Mesenchymal stem cell (in vitro differentiated cells and primary cell): Measurements from ENCODE around the gene SLC9A9.

ENCODE experiments used
- DNase-seq: peaks from one replicate; pipeline ENCODE4 v3.0.0-alpha.2; 2013
- H2AFZ ChIP-seq: one replicate; pipeline ENCODE4 v1.6.1; 2013; ENCODE audit warnings: low read depth, mild to moderate bottlenecking, control low read depth, inconsistent platforms, low read length, moderate library complexity
- H2AK5ac ChIP-seq: 2 replicates; pipeline ENCODE4 v1.6.1; 2013; ENCODE audit warnings: low read length, moderate library complexity, mild to moderate bottlenecking, inconsistent platforms; ENCODE audit not compliant: severe bottlenecking
- H2BK120ac ChIP-seq: one replicate; pipeline ENCODE4 v1.6.1; 2013; ENCODE audit warnings: low read depth, mild to moderate bottlenecking, inconsistent platforms, low read length, moderate library complexity
- H2BK12ac ChIP-seq, 2 experiments: one replicate each; pipeline ENCODE4 v1.6.1; 2013; ENCODE audit warnings: inconsistent platforms in 2 of 2, low read length in 2 of 2, mild to moderate bottlenecking in 2 of 2, moderate library complexity in 2 of 2, control low read depth in 1 of 2
- H2BK15ac ChIP-seq: one replicate; pipeline ENCODE4 v1.6.1; 2013; ENCODE audit warnings: mild to moderate bottlenecking, low read depth, inconsistent platforms; ENCODE audit not compliant: poor library complexity, severe bottlenecking
- H2BK5ac ChIP-seq: 2 replicates; pipeline ENCODE4 v1.6.1; 2013; ENCODE audit warnings: low read depth, mild to moderate bottlenecking, low read length, control low read depth, inconsistent platforms; ENCODE audit not compliant: poor library complexity, severe bottlenecking
- H3K14ac ChIP-seq, 2 experiments: one replicate each; pipeline ENCODE4 v1.6.1; 2013; ENCODE audit warnings: inconsistent platforms in 2 of 2, low read length in 2 of 2, control low read depth in 1 of 2, mild to moderate bottlenecking in 1 of 2, moderate library complexity in 1 of 2
- H3K18ac ChIP-seq, 2 experiments: one replicate each; pipeline ENCODE4 v1.6.1; 2013; ENCODE audit warnings: inconsistent platforms in 2 of 2, low read length in 2 of 2, control low read depth in 1 of 2, low read depth in 1 of 2, mild to moderate bottlenecking in 1 of 2
- H3K23ac ChIP-seq, 2 experiments: one replicate each; pipeline ENCODE4 v1.6.1; 2013; ENCODE audit warnings: inconsistent platforms in 2 of 2, low read length in 2 of 2, mild to moderate bottlenecking in 2 of 2, moderate library complexity in 2 of 2, control low read depth in 1 of 2
- H3K27ac ChIP-seq: 2 replicates; pipeline ENCODE4 v1.5.1; 2013; ENCODE audit warnings: mild to moderate bottlenecking, moderate library complexity, low read length, control low read depth, inconsistent platforms; ENCODE audit not compliant: poor library complexity, severe bottlenecking
- H3K27me3 ChIP-seq, 2 experiments: 2 replicates each; pipeline versions ENCODE4 v1.6.1 to v1.7.0; 2013; ENCODE audit warnings: low read length in 2 of 2, mild to moderate bottlenecking in 2 of 2, moderate library complexity in 2 of 2, control low read depth in 1 of 2, inconsistent platforms in 1 of 2; ENCODE audit not compliant: control insufficient read depth in 1 of 2, insufficient read depth in 1 of 2
- H3K36me3 ChIP-seq, 2 experiments: 2 replicates each; pipeline versions ENCODE4 v1.6.1 to v1.7.0; 2013; ENCODE audit warnings: low read length in 2 of 2, control low read depth in 1 of 2, inconsistent platforms in 1 of 2, low read depth in 1 of 2, mild to moderate bottlenecking in 1 of 2; ENCODE audit not compliant: insufficient read depth in 2 of 2, control insufficient read depth in 1 of 2
- H3K4ac ChIP-seq, 2 experiments: one replicate each; pipeline ENCODE4 v1.6.1; 2013; ENCODE audit warnings: inconsistent platforms in 2 of 2, low read length in 2 of 2, mild to moderate bottlenecking in 2 of 2, moderate library complexity in 2 of 2, control low read depth in 1 of 2, low read depth in 1 of 2
- H3K4me1 ChIP-seq: 2 replicates; pipeline ENCODE4 v1.6.1; 2013; ENCODE audit warnings: low read depth, low read length, control low read depth; ENCODE audit not compliant: control insufficient read depth, insufficient read depth
- H3K4me2 ChIP-seq: 2 replicates; pipeline ENCODE4 v1.6.1; 2013; ENCODE audit warnings: low read length, mild to moderate bottlenecking, inconsistent platforms; ENCODE audit not compliant: poor library complexity, severe bottlenecking
- H3K4me3 ChIP-seq, 2 experiments: 2 replicates each; pipeline versions ENCODE4 v1.5.1 to v1.7.0; 2013; ENCODE audit warnings: low read length in 2 of 2, mild to moderate bottlenecking in 2 of 2, control low read depth in 1 of 2, low read depth in 1 of 2; ENCODE audit not compliant: insufficient read depth in 1 of 2
- H3K79me1 ChIP-seq: replicated peaks from 2 replicates; pipeline ENCODE4 v1.6.1; 2013; ENCODE audit warnings: mild to moderate bottlenecking, control low read depth, low read length, inconsistent platforms; ENCODE audit not compliant: poor library complexity, severe bottlenecking
- H3K9ac ChIP-seq: 2 replicates; pipeline ENCODE4 v1.7.0; 2013; ENCODE audit warnings: mild to moderate bottlenecking, low read length, moderate library complexity
- H3K9me3 ChIP-seq: 2 replicates; pipeline ENCODE4 v1.7.0; 2013; ENCODE audit warnings: mild to moderate bottlenecking, low read length; ENCODE audit not compliant: control insufficient read depth
- H4K8ac ChIP-seq: one replicate; pipeline ENCODE4 v1.6.1; 2013; ENCODE audit warnings: inconsistent platforms, mild to moderate bottlenecking, low read length, moderate library complexity
- H4K91ac ChIP-seq: one replicate; pipeline ENCODE4 v1.6.1; 2013; ENCODE audit warnings: mild to moderate bottlenecking, low read length, inconsistent platforms
- WGBS: methylation state at CpG from one replicate; pipeline ENCODE4 v1.1.7; 2013; ENCODE audit warnings: mixed read lengths; 5-methylcytosine and 5-hydroxymethylcytosine counted together

Gene SLC9A9

GRCh38 chr3:143348486-143349327 lies 499.6 kb downstream of the SLC9A9 start:
- H3K9me3 ChIP-seq: no peaks in the 10 kb centered on the region
- H2BK15ac ChIP-seq: no peak overlapping the region
- no peaks in the 10 kb centered on the region for H3K79me1 ChIP-seq
- H3K27ac ChIP-seq: no peak overlapping the region
- no peak overlapping the region for H2BK12ac ChIP-seq
- no peaks in the 10 kb centered on the region for H3K27me3 ChIP-seq
- H3K23ac ChIP-seq: no peak overlapping the region
- H2AK5ac ChIP-seq: peak overlapping the region; percentile 58
- H3K4me3 ChIP-seq: no peak overlapping the region
- no peak overlapping the region for H2BK120ac ChIP-seq
- no peak overlapping the region for H2BK5ac ChIP-seq
- H3K9ac ChIP-seq: no peak overlapping the region
- 87% methylated on average over 5 of the region's 5 CpGs for WGBS
- H2AFZ ChIP-seq: no peak overlapping the region
- no peak overlapping the region for H3K14ac ChIP-seq
- H3K4me1 ChIP-seq: peaks cover 2% of the 10 kb centered on the region
- H3K18ac ChIP-seq: no peak overlapping the region
- H3K4me2 ChIP-seq: no peak overlapping the region
- peak overlapping the region; percentile 47 for H4K8ac ChIP-seq
- no peak overlapping the region for H3K4ac ChIP-seq
- no peak overlapping the region for H4K91ac ChIP-seq
- DNase-seq: no peak
- H3K36me3 ChIP-seq: no peaks in the 10 kb centered on the region

- Histone ChIP-seq H2BK12ac (no peak overlapping the region), H3K79me1 (no peaks in the 10 kb centered on the region), H2AK5ac (no peak overlapping the region), H3K4ac (no peak overlapping the region), H3K4me2 (no peak overlapping the region), H3K27ac (no peak overlapping the region), H3K18ac (no peak overlapping the region), H2BK15ac (no peak overlapping the region), H2BK5ac (no peak overlapping the region), H3K4me1 (no peaks in the 10 kb centered on the region), H2AFZ (no peak overlapping the region), H2BK120ac (no peak overlapping the region), H3K36me3 (no peaks in the 10 kb centered on the region), H3K14ac (no peak overlapping the region), H3K9me3 (no peaks in the 10 kb centered on the region), H3K9ac (no peak overlapping the region), H3K23ac (no peak overlapping the region), H4K8ac (no peak overlapping the region), H4K91ac (no peak overlapping the region), H3K4me3 (no peak overlapping the region), H3K27me3 (no peaks in the 10 kb centered on the region)
- DNase-seq: no peak
- WGBS: 76% methylated on average over 1 of the region's 1 CpG
Observed at GRCh38 chr3:143344516-143345165, 503.6 kb downstream of the SLC9A9 start.

- no peaks in the 10 kb centered on the region for H3K36me3 ChIP-seq
- H3K4me2 ChIP-seq: no peak overlapping the region
- H3K4me3 ChIP-seq: no peak overlapping the region
- DNase-seq: no peak
- no peaks in the 10 kb centered on the region for H3K4me1 ChIP-seq
- no peak overlapping the region for H3K18ac ChIP-seq
- no peak overlapping the region for H2BK12ac ChIP-seq
- WGBS: no CpG with 5 or more reads among the region's 1 CpG
- no peak overlapping the region for H4K91ac ChIP-seq
- H3K9ac ChIP-seq: no peak overlapping the region
- no peaks in the 10 kb centered on the region for H3K79me1 ChIP-seq
- H3K4ac ChIP-seq: no peak overlapping the region
- H3K27ac ChIP-seq: no peak overlapping the region
- H3K27me3 ChIP-seq: no peaks in the 10 kb centered on the region
- H2AK5ac ChIP-seq: no peak overlapping the region
- no peak overlapping the region for H3K14ac ChIP-seq
- H2BK5ac ChIP-seq: no peak overlapping the region
- no peak overlapping the region for H2BK15ac ChIP-seq
- no peak overlapping the region for H3K23ac ChIP-seq
- no peak overlapping the region for H2BK120ac ChIP-seq
- no peak overlapping the region for H4K8ac ChIP-seq
- H3K9me3 ChIP-seq: no peaks in the 10 kb centered on the region
- H2AFZ ChIP-seq: no peak overlapping the region
Observed at GRCh38 chr3:143343944-143344343, 504.3 kb downstream of the SLC9A9 start.

- Histone ChIP-seq H4K8ac (no peak overlapping the region), H3K36me3 (no peaks in the 10 kb centered on the region)
Observed at GRCh38 chr3:143343031-143343430, 505.2 kb downstream of the SLC9A9 start.

More at GRCh38 chr3:143343031-143343430, 505.2 kb downstream of the SLC9A9 start:
- H3K4me3 ChIP-seq: no peak overlapping the region
- no peaks in the 10 kb centered on the region for H3K9me3 ChIP-seq
- no peak overlapping the region for H3K9ac ChIP-seq
- no peak overlapping the region for H3K27ac ChIP-seq
- no peak overlapping the region for H2AFZ ChIP-seq
- H3K27me3 ChIP-seq: no peaks in the 10 kb centered on the region
- H3K4ac ChIP-seq: no peak overlapping the region
- no peak overlapping the region for H2BK12ac ChIP-seq
- no peak overlapping the region for H2AK5ac ChIP-seq
- no peaks in the 10 kb centered on the region for H3K79me1 ChIP-seq
- H3K4me1 ChIP-seq: no peaks in the 10 kb centered on the region
- DNase-seq: no peak
- 100% methylated on average over 1 of the region's 1 CpG for WGBS
- no peak overlapping the region for H3K4me2 ChIP-seq
- no peak overlapping the region for H4K91ac ChIP-seq
- no peak overlapping the region for H3K18ac ChIP-seq
- H2BK15ac ChIP-seq: no peak overlapping the region
- no peak overlapping the region for H3K23ac ChIP-seq
- H3K14ac ChIP-seq: no peak overlapping the region
- no peak overlapping the region for H2BK120ac ChIP-seq
- H2BK5ac ChIP-seq: no peak overlapping the region
